SK-N-SH (cell line): ENCODE measurements around the gene PIP4K2A. TPM values are rescaled to one million over a fixed set of nuclear protein-coding genes. Genes with fewer than 3 reads are reported as not detected.
"Not testable (repeated sequence)": the region's sequence is repeated elsewhere in the genome, so short reads cannot be mapped to it uniquely, and the experiment has no call there.

Experiments used
- CTCF ChIA-PET: fragments of 300-600, 350-600 bp; formaldehyde crosslinking; extraction: SDS; loops from one replicate; lab custom pipeline; 2021; lab: Yijun Ruan, JAX
- POLR2A ChIA-PET: fragments of 350-600 bp; sonication (Branson Sonifier 250); formaldehyde crosslinking; extraction: SDS; loops from one replicate; lab custom pipeline; 2020; ENCODE audit warnings: antibody characterized with exemption, inconsistent platforms; lab: Yijun Ruan, JAX
- DNase-seq: peaks from one replicate; pipeline ENCODE4 v3.0.0; 2012
- H2AFZ ChIP-seq: fragments of 200-600 bp; sonication (generic); 2 replicates; pipeline ENCODE4 v1.8.1; 2016; ENCODE audit warnings: antibody characterized with exemption, mild to moderate bottlenecking, low read depth
- H3F3A ChIP-seq: fragments of 200-600 bp; sonication (generic); replicated peaks from 2 replicates; pipeline ENCODE3; 2016; ENCODE audit warnings: antibody characterized with exemption, mild to moderate bottlenecking; ENCODE audit not compliant: insufficient read depth
- H3K27ac ChIP-seq, 2 experiments: fragments of 200-500 bp in 1 of 2; fragments of 200-600 bp in 1 of 2; sonication (Bioruptor generic) in 1 of 2; sonication (generic), shearing (Covaris generic) in 1 of 2; 2 replicates each; pipeline versions ENCODE4 v1.5.1 to v1.6.1; 2014 to 2016; ENCODE audit warnings: low read depth in 2 of 2, inconsistent platforms in 1 of 2, low read length in 1 of 2, mild to moderate bottlenecking in 1 of 2, mixed read lengths in 1 of 2
- H3K27me3 ChIP-seq: fragments of 200-600 bp; sonication (generic), shearing (Covaris generic); 2 replicates; pipeline ENCODE4 v1.6.1; 2016; ENCODE audit warnings: mixed run types; ENCODE audit not compliant: insufficient read depth
- H3K36me3 ChIP-seq, 2 experiments: fragments of 200-500 bp in 1 of 2; fragments of 200-600 bp in 1 of 2; sonication (Bioruptor generic) in 1 of 2; sonication (generic) in 1 of 2; replicated peaks in 1 of 2; 2 replicates each; pipeline versions ENCODE3 to v1.5.1; 2014 to 2016; ENCODE audit warnings: low read length in 1 of 2, mild to moderate bottlenecking in 1 of 2; ENCODE audit not compliant: insufficient read depth in 2 of 2, control insufficient read depth in 1 of 2
- H3K4me1 ChIP-seq, 2 experiments: fragments of 200-500 bp in 1 of 2; fragments of 200-600 bp in 1 of 2; sonication (Bioruptor generic) in 1 of 2; sonication (generic), shearing (Covaris generic) in 1 of 2; 2 replicates each; pipeline versions ENCODE4 v1.5.1 to v1.6.1; 2014 to 2016; ENCODE audit warnings: low read depth in 1 of 2, low read length in 1 of 2, mixed run types in 1 of 2; ENCODE audit not compliant: insufficient read depth in 2 of 2, control insufficient read depth in 1 of 2
- H3K4me2 ChIP-seq: fragments of 200-600 bp; sonication (generic), shearing (Covaris generic); 2 replicates; pipeline ENCODE4 v1.6.1; 2017; ENCODE audit warnings: mixed run types
- H3K4me3 ChIP-seq, 2 experiments: fragments of 200-500 bp in 1 of 2; fragments of 200-600 bp in 1 of 2; sonication (Bioruptor generic) in 1 of 2; sonication (generic), shearing (Covaris generic) in 1 of 2; 2 replicates each; pipeline versions ENCODE4 v1.5.1 to v1.8.1; 2014 to 2016; ENCODE audit warnings: low read depth in 2 of 2, inconsistent platforms in 1 of 2, low read length in 1 of 2, mild to moderate bottlenecking in 1 of 2, mixed read lengths in 1 of 2, moderate library complexity in 1 of 2
- H3K79me2 ChIP-seq: fragments of 200-600 bp; sonication (generic); 2 replicates; pipeline ENCODE4 v1.8.1; 2017; ENCODE audit warnings: mild to moderate bottlenecking; ENCODE audit not compliant: insufficient read depth
- H3K9ac ChIP-seq: fragments of 200-600 bp; sonication (generic); 2 replicates; pipeline ENCODE4 v1.6.1; 2017; ENCODE audit warnings: mixed run types
- H3K9me2 ChIP-seq: fragments of 200-600 bp; sonication (generic); 2 replicates; pipeline ENCODE4 v1.6.1; 2017; ENCODE audit warnings: mixed run types
- H3K9me3 ChIP-seq: fragments of 200-600 bp; sonication (generic); 2 replicates; pipeline ENCODE4 v1.6.1; 2017; ENCODE audit warnings: mixed run types, mild to moderate bottlenecking, moderate library complexity
- H4K20me1 ChIP-seq: fragments of 200-600 bp; sonication (generic); 2 replicates; pipeline ENCODE4 v1.6.1; 2017; ENCODE audit warnings: mild to moderate bottlenecking, mixed run types; ENCODE audit not compliant: insufficient read depth
- CTCF ChIP-seq: fragments of 200-600 bp; sonication (generic); IDR thresholded peaks from 2 replicates; pipeline ENCODE4 v1.6.1; 2017; ENCODE audit warnings: antibody characterized with exemption, mild to moderate bottlenecking, moderate library complexity
- EZH2phosphoT487 ChIP-seq: fragments of 200-600 bp; sonication (generic); IDR thresholded peaks from 2 replicates; pipeline ENCODE4 v1.6.1; 2017; ENCODE audit warnings: low read depth, mixed run types, mild to moderate bottlenecking, antibody characterized with exemption, moderate library complexity, borderline replicate concordance
- FOSL2 ChIP-seq: IDR thresholded peaks from 2 replicates; pipeline ENCODE4 v1.4.0; 2012; ENCODE audit warnings: low read depth, mild to moderate bottlenecking, moderate library complexity, borderline replicate concordance
- FOXM1 ChIP-seq: IDR thresholded peaks from 2 replicates; pipeline ENCODE4 v1.4.0; 2012; ENCODE audit warnings: low read depth, mild to moderate bottlenecking
- MXI1 ChIP-seq: IDR thresholded peaks from 2 replicates; pipeline ENCODE4 v1.6.1; 2012; ENCODE audit warnings: mild to moderate bottlenecking, low read depth, low read length, improper control_type of control experiment
- NFIC ChIP-seq: IDR thresholded peaks from 2 replicates; pipeline ENCODE4 v1.4.0; 2012; ENCODE audit warnings: borderline replicate concordance
- POLR2AphosphoS5 ChIP-seq: IDR thresholded peaks from 2 replicates; pipeline ENCODE4 v1.6.1; 2012; ENCODE audit warnings: low read depth, low read length
- RAD21 ChIP-seq: IDR thresholded peaks from 2 replicates; pipeline ENCODE4 v1.6.1; 2012; ENCODE audit warnings: mild to moderate bottlenecking, low read length
- RXRA ChIP-seq: IDR thresholded peaks from 2 replicates; pipeline ENCODE4 v1.4.0; 2012; ENCODE audit warnings: low read depth, mild to moderate bottlenecking, borderline replicate concordance
- SMC3 ChIP-seq: IDR thresholded peaks from 2 replicates; pipeline ENCODE4 v1.6.1; 2012; ENCODE audit warnings: low read depth, low read length, improper control_type of control experiment
- TAF1 ChIP-seq: IDR thresholded peaks from 2 replicates; pipeline ENCODE4 v1.6.1; 2012; ENCODE audit warnings: low read depth, mild to moderate bottlenecking, low read length, moderate library complexity, borderline replicate concordance
- TCF12 ChIP-seq: IDR thresholded peaks from 2 replicates; pipeline ENCODE4 v1.4.0; 2012
- TEAD4 ChIP-seq: IDR thresholded peaks from 2 replicates; pipeline ENCODE4 v1.4.0; 2012; ENCODE audit warnings: mild to moderate bottlenecking, borderline replicate concordance; ENCODE audit not compliant: insufficient read depth
- YY1 ChIP-seq: IDR thresholded peaks from 2 replicates; pipeline ENCODE4 v1.4.0; 2012; ENCODE audit warnings: low read depth, mild to moderate bottlenecking
- whole genome bisulfite sequencing: methylation state at CpG from one replicate; pipeline ENCODE4 v1.1.6; 2017; ENCODE audit warnings: low lambda C conversion rate; 5-methylcytosine and 5-hydroxymethylcytosine counted together
- polyA plus RNA-seq, 3 experiments: library from polyadenylated mRNA; depleted of rRNA; stranded (reverse); fragments of >200 nt; gene quantifications; 2 replicates each; pipeline ENCODE4 v1.2.3, GENCODE V29; 2012
- TF ChIP-seq, protein P1 (sequence below): IDR thresholded peaks from 2 replicates; pipeline ENCODE4 v1.4.0; 2012; ENCODE audit warnings: low read depth, borderline replicate concordance
- TF ChIP-seq, protein P2 (sequence below): fragments of 150-350 bp; IDR thresholded peaks from 2 replicates; pipeline ENCODE4 v1.6.1; 2016; ENCODE audit warnings: mild to moderate bottlenecking, low read depth, low read length
- TF ChIP-seq, protein P3 (sequence below): IDR thresholded peaks from 2 replicates; pipeline ENCODE4 v1.4.0; 2012; ENCODE audit warnings: low read depth, borderline replicate concordance

Gene PIP4K2A
- polyA plus RNA-seq, 1 of the 3 experiments (the other 2 are of a cell fraction), result 10.8 TPM

GRCh38 chr10:22742678-22743077, 28.3 kb upstream of the PIP4K2A start:
- Histone ChIP-seq H3K4me3 (no peak overlapping the region), H3K9ac (no peak overlapping the region), H3F3A (no peaks in the 10 kb centered on the region), H3K27ac (no peak overlapping the region), H3K9me3 (no peaks in the 10 kb centered on the region; the same call in 1 of the 2 replicates), H3K36me3 (no peaks in the 10 kb centered on the region), H2AFZ (no peak overlapping the region), H3K4me1 (no peaks in the 10 kb centered on the region), H3K9me2 (no peaks in the 10 kb centered on the region), H3K79me2 (no peaks in the 10 kb centered on the region), H3K27me3 (no peaks in the 10 kb centered on the region), H3K4me2 (no peak overlapping the region), H4K20me1 (no peaks in the 10 kb centered on the region)
- POLR2A ChIA-PET, result no interaction called here
- CTCF ChIA-PET, result no interaction called here
- 41% methylated on average over 1 of the region's 1 CpG for WGBS
- no peak for DNase-seq
- TF ChIP-seq CTCF (no peak), MXI1 (no peak), NFIC (no peak), TEAD4 (no peak), POLR2AphosphoS5 (no peak), RAD21 (no peak), YY1 (no peak), RXRA (no peak), SMC3 (no peak), FOSL2 (no peak), TAF1 (no peak), EZH2phosphoT487 (no peak), TCF12 (no peak), FOXM1 (no peak)
- TF ChIP-seq, protein P1, sequence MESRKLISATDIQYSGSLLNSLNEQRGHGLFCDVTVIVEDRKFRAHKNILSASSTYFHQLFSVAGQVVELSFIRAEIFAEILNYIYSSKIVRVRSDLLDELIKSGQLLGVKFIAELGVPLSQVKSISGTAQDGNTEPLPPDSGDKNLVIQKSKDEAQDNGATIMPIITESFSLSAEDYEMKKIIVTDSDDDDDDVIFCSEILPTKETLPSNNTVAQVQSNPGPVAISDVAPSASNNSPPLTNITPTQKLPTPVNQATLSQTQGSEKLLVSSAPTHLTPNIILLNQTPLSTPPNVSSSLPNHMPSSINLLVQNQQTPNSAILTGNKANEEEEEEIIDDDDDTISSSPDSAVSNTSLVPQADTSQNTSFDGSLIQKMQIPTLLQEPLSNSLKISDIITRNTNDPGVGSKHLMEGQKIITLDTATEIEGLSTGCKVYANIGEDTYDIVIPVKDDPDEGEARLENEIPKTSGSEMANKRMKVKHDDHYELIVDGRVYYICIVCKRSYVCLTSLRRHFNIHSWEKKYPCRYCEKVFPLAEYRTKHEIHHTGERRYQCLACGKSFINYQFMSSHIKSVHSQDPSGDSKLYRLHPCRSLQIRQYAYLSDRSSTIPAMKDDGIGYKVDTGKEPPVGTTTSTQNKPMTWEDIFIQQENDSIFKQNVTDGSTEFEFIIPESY, result no peak
- TF ChIP-seq, protein P2, sequence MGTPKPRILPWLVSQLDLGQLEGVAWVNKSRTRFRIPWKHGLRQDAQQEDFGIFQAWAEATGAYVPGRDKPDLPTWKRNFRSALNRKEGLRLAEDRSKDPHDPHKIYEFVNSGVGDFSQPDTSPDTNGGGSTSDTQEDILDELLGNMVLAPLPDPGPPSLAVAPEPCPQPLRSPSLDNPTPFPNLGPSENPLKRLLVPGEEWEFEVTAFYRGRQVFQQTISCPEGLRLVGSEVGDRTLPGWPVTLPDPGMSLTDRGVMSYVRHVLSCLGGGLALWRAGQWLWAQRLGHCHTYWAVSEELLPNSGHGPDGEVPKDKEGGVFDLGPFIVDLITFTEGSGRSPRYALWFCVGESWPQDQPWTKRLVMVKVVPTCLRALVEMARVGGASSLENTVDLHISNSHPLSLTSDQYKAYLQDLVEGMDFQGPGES, result no peak
- TF ChIP-seq, protein P3, sequence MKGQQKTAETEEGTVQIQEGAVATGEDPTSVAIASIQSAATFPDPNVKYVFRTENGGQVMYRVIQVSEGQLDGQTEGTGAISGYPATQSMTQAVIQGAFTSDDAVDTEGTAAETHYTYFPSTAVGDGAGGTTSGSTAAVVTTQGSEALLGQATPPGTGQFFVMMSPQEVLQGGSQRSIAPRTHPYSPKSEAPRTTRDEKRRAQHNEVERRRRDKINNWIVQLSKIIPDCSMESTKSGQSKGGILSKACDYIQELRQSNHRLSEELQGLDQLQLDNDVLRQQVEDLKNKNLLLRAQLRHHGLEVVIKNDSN, result no peak

DNA sequence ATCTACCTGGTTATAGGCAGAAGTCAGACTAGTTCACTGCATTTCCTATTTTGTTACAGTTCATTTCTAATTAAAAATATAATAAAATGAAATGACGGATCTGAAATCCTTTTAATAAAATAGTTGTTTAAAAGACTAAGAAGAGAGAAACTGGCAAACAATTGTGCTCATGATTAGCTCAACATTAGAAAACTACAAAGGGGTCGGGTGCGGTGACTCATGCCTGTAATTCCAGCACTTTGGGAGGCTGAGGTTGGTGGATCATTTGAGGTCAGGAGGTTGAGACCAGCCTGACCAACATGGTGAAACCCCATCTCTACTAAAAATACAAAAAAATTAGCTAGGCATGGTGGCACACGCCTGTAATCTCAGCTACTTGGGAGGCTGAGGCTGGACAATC, 27.3 kb upstream of the PIP4K2A start:
- H3K27ac ChIP-seq, H3K4me1 ChIP-seq, H3K27me3 ChIP-seq, H2AFZ ChIP-seq, H3K9ac ChIP-seq, H3K9me3 ChIP-seq, H3K36me3 ChIP-seq, H3K9me2 ChIP-seq, H3K4me3 ChIP-seq, H4K20me1 ChIP-seq, H3K4me2 ChIP-seq, H3F3A ChIP-seq, POLR2A ChIA-PET, H3K79me2 ChIP-seq, DNase-seq: not testable (repeated sequence)
- CTCF ChIA-PET, result interaction anchor here (1.2 kb wide), 1 partner anchor 82 kb away, joined by 3 read pairs; no protein-coding TSS in a partner anchor
- 82% methylated on average over 4 of the region's 4 CpGs for WGBS
